ENCODE data around the gene LYZL1. TPM values are rescaled to one million over a fixed set of nuclear protein-coding genes. Genes with fewer than 3 reads are reported as not detected.

Gene LYZL1
- total and polyA plus RNA-seq, 2 of the 8 experiments (the other 6 are each of a cell fraction or from before 2014, with no cell fraction given): not detected

DNA sequence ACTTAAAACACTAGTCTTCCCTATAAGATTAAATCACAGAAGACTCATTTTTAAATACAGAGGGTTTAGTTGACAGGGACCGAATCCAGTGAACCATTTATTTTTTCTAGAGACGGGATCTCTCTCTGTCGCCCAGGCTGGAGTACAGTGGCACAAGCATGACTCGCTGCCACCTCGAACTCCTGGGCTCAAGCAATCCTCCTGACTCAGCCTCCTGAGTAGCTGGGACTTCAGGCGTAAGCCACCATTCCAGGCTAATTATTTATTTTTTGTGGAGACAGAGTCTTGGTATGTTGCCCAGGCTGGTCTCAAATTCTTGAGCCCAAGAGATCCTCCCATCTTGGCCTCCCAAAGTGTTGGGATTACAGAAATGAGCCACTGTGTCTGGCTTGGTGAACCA is 20.9 kb upstream of the LYZL1 start (continued):
- no peak for TF ChIP-seq CTBP2 (IDR thresholded peaks at IDR 0.05; ENCODE audit: borderline replicate concordance, insufficient read depth, insufficient read length, low read length)
- TF ChIP-seq, protein P1, sequence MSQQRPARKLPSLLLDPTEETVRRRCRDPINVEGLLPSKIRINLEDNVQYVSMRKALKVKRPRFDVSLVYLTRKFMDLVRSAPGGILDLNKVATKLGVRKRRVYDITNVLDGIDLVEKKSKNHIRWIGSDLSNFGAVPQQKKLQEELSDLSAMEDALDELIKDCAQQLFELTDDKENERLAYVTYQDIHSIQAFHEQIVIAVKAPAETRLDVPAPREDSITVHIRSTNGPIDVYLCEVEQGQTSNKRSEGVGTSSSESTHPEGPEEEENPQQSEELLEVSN (IDR thresholded peaks at IDR 0.05): no peak
- no peak for TF ChIP-seq CEBPB (IDR thresholded peaks at IDR 0.05; ENCODE audit: low read depth, low read length)
- TF ChIP-seq TAF1 (IDR thresholded peaks at IDR 0.05; ENCODE audit: low read depth, low read length): no peak
- TF ChIP-seq FOSL1 (IDR thresholded peaks at IDR 0.05; ENCODE audit: insufficient read depth, low read depth, low read length): no peak
- TF ChIP-seq MAX (IDR thresholded peaks at IDR 0.05): no peak
- no peak for TF ChIP-seq CHD2 (IDR thresholded peaks at IDR 0.05; ENCODE audit: low read length)
- no peak for TF ChIP-seq GABPA (IDR thresholded peaks at IDR 0.05; ENCODE audit: borderline replicate concordance, insufficient read depth, low read length)

Data from H1 (cell line).